ENCODE data around the gene CT47C1.

CT47C1 gene

DNA sequence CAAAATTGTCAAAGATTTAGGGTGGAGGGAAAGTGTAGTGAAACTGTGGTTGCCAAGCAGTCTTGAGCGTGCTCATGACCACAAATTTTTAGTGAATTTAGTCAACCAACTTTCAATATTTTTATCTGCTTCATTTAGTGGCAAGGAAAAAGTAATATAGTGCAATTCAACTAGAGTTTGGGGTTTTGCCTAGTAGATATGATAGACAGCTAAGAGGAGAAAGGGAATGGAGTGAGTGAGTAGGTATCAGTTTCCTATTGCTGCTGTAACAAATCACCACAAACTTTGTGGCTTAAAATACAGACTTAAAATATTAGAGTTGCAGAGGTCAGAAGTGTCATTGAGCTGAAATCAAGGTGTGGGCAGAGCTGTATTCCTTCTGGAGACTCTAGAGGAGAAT, 3.7 kb upstream of the CT47C1 start:
- TF ChIP-seq, protein P1, sequence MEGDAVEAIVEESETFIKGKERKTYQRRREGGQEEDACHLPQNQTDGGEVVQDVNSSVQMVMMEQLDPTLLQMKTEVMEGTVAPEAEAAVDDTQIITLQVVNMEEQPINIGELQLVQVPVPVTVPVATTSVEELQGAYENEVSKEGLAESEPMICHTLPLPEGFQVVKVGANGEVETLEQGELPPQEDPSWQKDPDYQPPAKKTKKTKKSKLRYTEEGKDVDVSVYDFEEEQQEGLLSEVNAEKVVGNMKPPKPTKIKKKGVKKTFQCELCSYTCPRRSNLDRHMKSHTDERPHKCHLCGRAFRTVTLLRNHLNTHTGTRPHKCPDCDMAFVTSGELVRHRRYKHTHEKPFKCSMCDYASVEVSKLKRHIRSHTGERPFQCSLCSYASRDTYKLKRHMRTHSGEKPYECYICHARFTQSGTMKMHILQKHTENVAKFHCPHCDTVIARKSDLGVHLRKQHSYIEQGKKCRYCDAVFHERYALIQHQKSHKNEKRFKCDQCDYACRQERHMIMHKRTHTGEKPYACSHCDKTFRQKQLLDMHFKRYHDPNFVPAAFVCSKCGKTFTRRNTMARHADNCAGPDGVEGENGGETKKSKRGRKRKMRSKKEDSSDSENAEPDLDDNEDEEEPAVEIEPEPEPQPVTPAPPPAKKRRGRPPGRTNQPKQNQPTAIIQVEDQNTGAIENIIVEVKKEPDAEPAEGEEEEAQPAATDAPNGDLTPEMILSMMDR (IDR thresholded peaks at IDR 0.05; ENCODE audit: low read depth, low read length, missing control alignments) = no peak
- DNase-seq = no peak
- H3K36me3 ChIP-seq (replicated peaks) = no peaks in the 10 kb centered on the region
- H3K4me3 ChIP-seq (ENCODE audit: low read depth, low read length) = no peak overlapping the region
- in situ Hi-C loops (cut with HindIII; ENCODE audit: low pct_ligation_motif_present, low sequenced_read_pairs) = no loop called here
- no peak overlapping the region for H3K27ac ChIP-seq
- no peaks in the 10 kb centered on the region for H3K27me3 ChIP-seq (replicated peaks)

DNA sequence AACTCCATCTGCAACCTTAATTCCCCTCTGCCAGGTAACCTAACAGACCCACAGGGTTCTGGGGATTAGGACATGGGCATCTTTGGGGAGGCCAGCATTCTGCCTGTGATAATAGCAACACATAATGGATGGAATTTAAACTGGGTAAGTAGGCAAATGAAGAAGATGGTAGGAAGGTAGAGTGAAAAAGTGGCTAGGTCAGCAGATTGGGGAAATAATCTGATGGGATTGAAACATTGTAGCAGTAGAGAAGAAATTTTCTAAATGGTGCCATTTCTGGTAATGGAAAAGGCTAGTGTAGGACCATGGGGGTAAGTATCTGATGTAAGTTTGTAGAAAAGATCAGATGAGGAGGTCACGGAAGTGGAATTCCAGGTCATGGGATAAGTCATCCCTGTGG, 3.0 kb upstream of the CT47C1 start:
- TF ChIP-seq, protein P1 (IDR thresholded peaks at IDR 0.05; ENCODE audit: low read depth, low read length, missing control alignments) = no peak
- Histone ChIP-seq H3K36me3 (replicated peaks) (no peaks in the 10 kb centered on the region), H3K27ac (no peak overlapping the region), H3K27me3 (replicated peaks) (no peaks in the 10 kb centered on the region), H3K4me3 (ENCODE audit: low read depth, low read length) (no peak overlapping the region)
- no peak for DNase-seq
- in situ Hi-C loops (cut with HindIII; ENCODE audit: low pct_ligation_motif_present, low sequenced_read_pairs) = no loop called here

DNA sequence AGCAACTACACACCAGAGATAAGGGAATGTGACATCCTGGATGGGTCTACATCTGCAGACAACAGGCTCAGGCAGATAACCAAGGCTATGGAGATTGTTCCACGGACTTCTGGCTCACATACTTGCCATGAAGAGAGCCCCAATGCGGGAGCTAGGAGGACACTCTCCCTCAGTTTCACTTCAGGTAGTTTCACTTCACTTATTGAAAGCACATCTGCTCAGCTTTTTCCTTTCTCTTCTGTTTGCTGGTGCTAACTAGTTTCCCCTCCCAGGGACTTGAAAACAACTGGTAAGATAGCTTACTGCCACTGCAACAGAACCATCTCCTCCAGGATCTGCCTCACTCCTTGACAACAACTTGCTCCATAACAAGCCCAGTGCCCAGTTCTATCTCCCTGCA, 1.4 kb upstream of the CT47C1 start:
- no peak overlapping the region for H3K27ac ChIP-seq
- in situ Hi-C loops (cut with HindIII; ENCODE audit: low pct_ligation_motif_present, low sequenced_read_pairs) = no loop called here
- H3K36me3 ChIP-seq (replicated peaks) = no peaks in the 10 kb centered on the region
- TF ChIP-seq, protein P1 (IDR thresholded peaks at IDR 0.05; ENCODE audit: low read depth, low read length, missing control alignments) = no peak
- H3K27me3 ChIP-seq (replicated peaks) = no peaks in the 10 kb centered on the region
- no peak overlapping the region for H3K4me3 ChIP-seq (ENCODE audit: low read depth, low read length)
- DNase-seq = no peak

DNA sequence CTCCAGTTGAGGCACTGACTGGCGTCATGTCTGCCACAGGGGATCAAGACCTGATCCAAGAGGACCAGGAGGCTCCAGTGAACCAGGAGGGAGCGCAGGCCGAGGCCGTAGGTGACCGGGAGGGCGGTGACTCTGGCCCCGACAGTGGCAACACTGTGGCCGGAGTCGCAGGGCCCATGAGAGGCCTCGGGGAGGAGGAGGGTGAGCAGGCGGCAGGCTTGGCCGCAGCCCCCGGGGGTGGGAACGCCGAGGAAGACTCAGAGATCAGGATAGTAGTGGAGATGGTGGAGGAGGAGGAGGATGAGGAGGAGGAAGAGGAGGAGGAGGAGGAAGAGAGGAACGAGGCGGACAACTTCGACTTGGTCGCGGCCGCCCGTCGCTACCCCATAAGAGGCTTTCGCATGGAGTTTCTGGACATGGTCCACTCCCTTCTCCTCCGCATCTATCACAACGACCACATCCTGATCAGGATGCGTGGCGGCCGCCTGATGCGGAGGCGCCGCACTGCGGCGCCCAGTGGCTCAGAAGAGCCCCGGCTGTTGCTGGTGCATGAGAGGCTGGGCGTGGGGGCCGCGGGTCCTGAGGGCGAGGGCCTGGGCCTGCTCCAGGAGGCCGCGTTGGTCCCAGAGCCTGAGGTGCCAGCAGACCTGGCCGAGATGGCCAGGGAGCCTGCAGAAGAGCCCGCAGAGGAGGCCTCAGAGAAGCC, 560 bp downstream of the CT47C1 start:
- TF ChIP-seq, protein P1 (IDR thresholded peaks at IDR 0.05; ENCODE audit: low read depth, low read length, missing control alignments) = no peak
- Histone ChIP-seq H3K27me3 (replicated peaks) (no peaks in the 10 kb centered on the region), H3K4me3 (ENCODE audit: low read depth, low read length) (no peak overlapping the region)

DNA sequence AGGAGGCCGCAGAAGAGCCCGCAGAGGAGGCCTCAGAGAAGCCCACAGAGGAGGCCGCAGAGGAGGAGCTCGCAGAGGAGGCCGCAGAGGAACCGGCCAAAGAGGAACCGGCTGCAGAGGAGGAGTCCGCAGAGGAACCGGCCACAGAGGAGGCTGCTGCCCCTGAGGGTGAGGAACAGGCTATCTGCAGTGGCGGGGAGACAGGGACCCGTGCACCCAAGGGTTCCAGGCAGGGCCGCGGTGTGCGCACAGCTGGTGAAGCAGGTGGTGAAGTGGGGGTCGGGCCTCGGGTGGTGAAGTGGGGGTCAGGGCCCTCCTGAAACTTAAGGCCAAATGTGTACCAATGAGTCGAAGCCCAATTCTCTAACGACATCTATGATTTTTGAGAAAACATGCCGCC, 1.1 kb downstream of the CT47C1 start:
- in situ Hi-C loops (cut with HindIII; ENCODE audit: low pct_ligation_motif_present, low sequenced_read_pairs) = no loop called here
- Histone ChIP-seq H3K27ac (no peak overlapping the region), H3K27me3 (replicated peaks) (no peaks in the 10 kb centered on the region), H3K36me3 (replicated peaks) (no peaks in the 10 kb centered on the region), H3K4me3 (ENCODE audit: low read depth, low read length) (no peak overlapping the region)
- TF ChIP-seq, protein P1 (IDR thresholded peaks at IDR 0.05; ENCODE audit: low read depth, low read length, missing control alignments) = no peak
- no peak for DNase-seq

More for the DNA sequence above, 560 bp downstream of the CT47C1 start:
- in situ Hi-C loops (cut with HindIII; ENCODE audit: low pct_ligation_motif_present, low sequenced_read_pairs) = no loop called here
- H3K36me3 ChIP-seq (replicated peaks) = no peaks in the 10 kb centered on the region
- no peak for DNase-seq
- no peak overlapping the region for H3K27ac ChIP-seq

Data from brain microvascular endothelial cell (primary cell).